Measurements from ENCODE around the gene SEMA3A. TPM values are rescaled to one million over a fixed set of nuclear protein-coding genes. Genes with fewer than 3 reads are reported as not detected.

The SEMA3A gene
- total and polyA plus RNA-seq, 2 of the 4 experiments (the other 2 are of a cell fraction), result 31.2 to 213 TPM

DNA sequence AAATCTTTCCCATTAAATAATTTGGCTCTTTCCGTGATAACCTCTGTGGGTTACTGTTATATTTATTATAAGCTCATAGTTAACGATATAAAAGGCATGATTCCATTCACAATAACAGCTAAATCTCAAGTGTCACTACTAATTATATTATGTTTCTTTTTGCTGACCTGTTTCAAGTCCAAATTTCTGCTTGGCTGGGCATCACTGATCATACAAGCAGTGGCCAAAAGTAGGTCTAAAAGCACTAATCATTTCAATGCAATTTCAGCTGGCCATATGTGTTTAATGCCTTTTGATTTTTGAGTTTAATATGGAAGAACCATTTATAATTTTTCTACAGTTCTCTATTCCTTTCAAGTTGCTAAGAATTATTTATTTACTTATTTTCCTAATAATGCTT lies 110.7 kb downstream of the SEMA3A start:
- ATAC-seq (ENCODE audit: low read depth) (no peak), DNase-seq (no peak)
- no TSS peak for BruUV-seq (replicated peaks)
- CTCF ChIA-PET, result no interaction called here
- no CpG with 5 or more reads among the region's 2 CpGs for WGBS, 2 experiments (ENCODE audit: extremely low coverage in 2 of 2, insufficient read length in 1 of 2)
- H3K14ac ChIP-seq (replicated peaks; ENCODE audit: low read depth, low read length), result no peak overlapping the region
- dilution Hi-C loops (cut with HindIII; ENCODE audit: low sequenced_read_pairs, unreplicated experiment), result no loop called here
- H2BK120ac ChIP-seq (ENCODE audit: low read depth, low read length), result no peak overlapping the region
- POLR2A ChIA-PET (ENCODE audit: unreplicated experiment), result no interaction called here
- peak overlapping the region; percentile 35; the same call in 1 of the 2 replicates for H3K18ac ChIP-seq (ENCODE audit: low read depth, low read length)
- no peak overlapping the region for H2BK5ac ChIP-seq (ENCODE audit: low read depth, low read length, poor library complexity, severe bottlenecking)
- H3K9ac ChIP-seq (ENCODE audit: low read depth, low read length), result no peak overlapping the region
- peaks cover 7% of the 10 kb centered on the region for H3K4me1 ChIP-seq (ENCODE audit: control insufficient read depth, insufficient read depth, low read length)
- H2AK5ac ChIP-seq (ENCODE audit: low read depth, low read length), result no peak overlapping the region
- no peak overlapping the region for H3K4ac ChIP-seq (ENCODE audit: low read depth, low read length)
- H2BK15ac ChIP-seq (ENCODE audit: low read depth, low read length), result no peak overlapping the region
- no peaks in the 10 kb centered on the region for H4K20me1 ChIP-seq (ENCODE audit: insufficient read depth, low read length)
- H3K4me2 ChIP-seq (ENCODE audit: low read depth, low read length), result no peak overlapping the region
- no peak for TF ChIP-seq RFX5 (IDR thresholded peaks at IDR 0.05; ENCODE audit: low read depth, low read length)
- TF ChIP-seq, protein P1, sequence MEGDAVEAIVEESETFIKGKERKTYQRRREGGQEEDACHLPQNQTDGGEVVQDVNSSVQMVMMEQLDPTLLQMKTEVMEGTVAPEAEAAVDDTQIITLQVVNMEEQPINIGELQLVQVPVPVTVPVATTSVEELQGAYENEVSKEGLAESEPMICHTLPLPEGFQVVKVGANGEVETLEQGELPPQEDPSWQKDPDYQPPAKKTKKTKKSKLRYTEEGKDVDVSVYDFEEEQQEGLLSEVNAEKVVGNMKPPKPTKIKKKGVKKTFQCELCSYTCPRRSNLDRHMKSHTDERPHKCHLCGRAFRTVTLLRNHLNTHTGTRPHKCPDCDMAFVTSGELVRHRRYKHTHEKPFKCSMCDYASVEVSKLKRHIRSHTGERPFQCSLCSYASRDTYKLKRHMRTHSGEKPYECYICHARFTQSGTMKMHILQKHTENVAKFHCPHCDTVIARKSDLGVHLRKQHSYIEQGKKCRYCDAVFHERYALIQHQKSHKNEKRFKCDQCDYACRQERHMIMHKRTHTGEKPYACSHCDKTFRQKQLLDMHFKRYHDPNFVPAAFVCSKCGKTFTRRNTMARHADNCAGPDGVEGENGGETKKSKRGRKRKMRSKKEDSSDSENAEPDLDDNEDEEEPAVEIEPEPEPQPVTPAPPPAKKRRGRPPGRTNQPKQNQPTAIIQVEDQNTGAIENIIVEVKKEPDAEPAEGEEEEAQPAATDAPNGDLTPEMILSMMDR (conservative IDR thresholded peaks at IDR 0.05; ENCODE audit: low read depth, low read length), result no peak
- TF ChIP-seq CEBPB (IDR thresholded peaks at IDR 0.05; ENCODE audit: low read depth, low read length), result no peak
- no peak for TF ChIP-seq POLR2A (IDR thresholded peaks at IDR 0.05; ENCODE audit: low read depth, low read length)
- no peak for TF ChIP-seq RCOR1 (IDR thresholded peaks at IDR 0.05; ENCODE audit: insufficient replicate concordance, low read length)
- TF ChIP-seq, protein P2, sequence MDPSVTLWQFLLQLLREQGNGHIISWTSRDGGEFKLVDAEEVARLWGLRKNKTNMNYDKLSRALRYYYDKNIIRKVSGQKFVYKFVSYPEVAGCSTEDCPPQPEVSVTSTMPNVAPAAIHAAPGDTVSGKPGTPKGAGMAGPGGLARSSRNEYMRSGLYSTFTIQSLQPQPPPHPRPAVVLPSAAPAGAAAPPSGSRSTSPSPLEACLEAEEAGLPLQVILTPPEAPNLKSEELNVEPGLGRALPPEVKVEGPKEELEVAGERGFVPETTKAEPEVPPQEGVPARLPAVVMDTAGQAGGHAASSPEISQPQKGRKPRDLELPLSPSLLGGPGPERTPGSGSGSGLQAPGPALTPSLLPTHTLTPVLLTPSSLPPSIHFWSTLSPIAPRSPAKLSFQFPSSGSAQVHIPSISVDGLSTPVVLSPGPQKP (IDR thresholded peaks at IDR 0.05; ENCODE audit: borderline replicate concordance, low read depth, low read length), result no peak
- TF ChIP-seq FOS (IDR thresholded peaks at IDR 0.05; ENCODE audit: low read depth, low read length), result no peak
- no peak for TF ChIP-seq MAFK (IDR thresholded peaks at IDR 0.05; ENCODE audit: low read depth, low read length)
- H3K56ac ChIP-seq (ENCODE audit: extremely low read depth, insufficient read depth, low read length), result no peak overlapping the region
- intact Hi-C loops (cut with micrococcal nuclease), result no loop called here
- in situ Hi-C loops (cut with MboI; ENCODE audit: low sequenced_read_pairs), result no loop called here
- peaks cover 6% of the 10 kb centered on the region; the same call in 1 of the 2 replicates for H3K36me3 ChIP-seq (ENCODE audit: control insufficient read depth, insufficient read depth, low read length)
- no peak overlapping the region for H2AFZ ChIP-seq (replicated peaks; ENCODE audit: low read length, poor library complexity)
- H3K79me1 ChIP-seq (ENCODE audit: low read depth in 1 of 2, low read length in 2 of 2), result peaks cover 12 to 28% of the 10 kb centered on the region in 2 experiments
- H4K91ac ChIP-seq (ENCODE audit: insufficient read depth, low read depth, low read length), result no peak overlapping the region
- H4K8ac ChIP-seq (ENCODE audit: low read depth in 2 of 2, low read length in 2 of 2), result no peak overlapping the region
- H3K4me3 ChIP-seq (ENCODE audit: insufficient read depth, low read depth, low read length), result no peak overlapping the region
- no peaks in the 10 kb centered on the region for H3K27me3 ChIP-seq (ENCODE audit: control insufficient read depth, insufficient read depth, low read length)
- no peak overlapping the region for H2AK9ac ChIP-seq (replicated peaks; ENCODE audit: low read depth, low read length, poor library complexity)
- 0 out of 2 replicates have a peak, but pooled peaks cover 1% of the 10 kb centered on the region for H3K9me3 ChIP-seq (ENCODE audit: control insufficient read depth, insufficient read depth, low read length)
- H3K27ac ChIP-seq (ENCODE audit: insufficient read depth, low read length), result no peak overlapping the region
- no peak overlapping the region for H2BK20ac ChIP-seq (ENCODE audit: low read depth, low read length)
- no peak overlapping the region for H3K23ac ChIP-seq (ENCODE audit: low read depth, low read length)
- no peak overlapping the region for H4K5ac ChIP-seq (ENCODE audit: low read depth, low read length)
- H3K9me1 ChIP-seq (ENCODE audit: insufficient read depth, low read length), result peaks cover 5% of the 10 kb centered on the region
